Skin epidermis (tissue), 12 donors: ENCODE data around the gene ETS2.

Source experiments
- H3K27ac ChIP-seq, 21 experiments: fragments of 200-600 bp; sonication (generic) in 11 of 21; one replicate each; pipeline ENCODE4 v1.5.0; 2020; ENCODE audit warnings: mild to moderate bottlenecking in 3 of 21, inconsistent platforms in 2 of 21, moderate library complexity in 2 of 21
- H3K4me3 ChIP-seq, 7 experiments: fragments of 200-600 bp; sonication (generic) in 2 of 7; one replicate each; pipeline ENCODE4 v1.5.0; 2020; ENCODE audit warnings: inconsistent platforms in 2 of 7, mild to moderate bottlenecking in 2 of 7, moderate library complexity in 1 of 7

Gene ETS2

GRCh38 chr21:38805328-38806152, at the start of gene ETS2:
Gene ETS2, plus strand, starts transcription at chr21:38805929. Its CDS starts 4,106 bp downstream, at chr21:38810035.
- Histone ChIP-seq H3K4me3 (peak within 1 kb of the TSS; percentile 72 to 97 (median 87)), H3K27ac (peak within 1 kb of the TSS; percentile 92 to 100 (median 97))

GRCh38 chr21:38756746-38757145, 49.0 kb upstream of the ETS2 start:
- no peak overlapping the region for H3K4me3 ChIP-seq
- H3K27ac ChIP-seq = peak overlapping the region in 6 of 21 experiments; percentile 59 to 73 (median 62)

- Histone ChIP-seq H3K4me3 (no peak overlapping the region), H3K27ac (no peak overlapping the region)
Measured at GRCh38 chr21:38758501-38759214, 47.1 kb upstream of the ETS2 start.

GRCh38 chr21:38759413-38759812, 46.3 kb upstream of the ETS2 start:
- peak overlapping the region in 4 of 21 experiments; percentile 3 to 34 (median 14) for H3K27ac ChIP-seq
- no peak overlapping the region for H3K4me3 ChIP-seq

- Histone ChIP-seq H3K27ac (peak overlapping the region in 3 of 21 experiments; percentile 16 to 38 (median 34)), H3K4me3 (no peak overlapping the region)
Measured at GRCh38 chr21:38760017-38760761, 45.5 kb upstream of the ETS2 start.

GRCh38 chr21:38760762-38761155, 45.0 kb upstream of the ETS2 start:
- Histone ChIP-seq H3K27ac (no peak overlapping the region), H3K4me3 (no peak overlapping the region)

- no peak overlapping the region for H3K4me3 ChIP-seq
- H3K27ac ChIP-seq = peak overlapping the region in 1 of 21 experiments; percentile 14
Measured at GRCh38 chr21:38761531-38761930, 44.2 kb upstream of the ETS2 start.

- Histone ChIP-seq H3K27ac (no peak overlapping the region), H3K4me3 (no peak overlapping the region)
Measured at GRCh38 chr21:38765056-38765455, 40.7 kb upstream of the ETS2 start.

GRCh38 chr21:38766987-38767722, 38.6 kb upstream of the ETS2 start:
- Histone ChIP-seq H3K4me3 (peak overlapping the region in 6 of 7 experiments; percentile 5 to 31 (median 16)), H3K27ac (peak overlapping the region in 17 of 21 experiments; percentile 7 to 89 (median 58))

- Histone ChIP-seq H3K4me3 (no peak overlapping the region), H3K27ac (peak overlapping the region in 5 of 21 experiments; percentile 3 to 89 (median 78))
Measured at GRCh38 chr21:38768471-38769063, 37.2 kb upstream of the ETS2 start.

- Histone ChIP-seq H3K4me3 (no peak overlapping the region), H3K27ac (peak overlapping the region in 5 of 21 experiments; percentile 5 to 89 (median 62))
Measured at GRCh38 chr21:38769191-38769780, 36.4 kb upstream of the ETS2 start.

- peak overlapping the region in 1 of 21 experiments; percentile 40 for H3K27ac ChIP-seq
- H3K4me3 ChIP-seq = no peak overlapping the region
Measured at GRCh38 chr21:38770660-38771059, 35.1 kb upstream of the ETS2 start.

GRCh38 chr21:38771536-38771935, 34.2 kb upstream of the ETS2 start:
- Histone ChIP-seq H3K4me3 (no peak overlapping the region), H3K27ac (peak overlapping the region in 1 of 21 experiments; percentile 40)

GRCh38 chr21:38772646-38773045, 33.1 kb upstream of the ETS2 start:
- peak overlapping the region in 9 of 21 experiments; percentile 6 to 78 (median 58) for H3K27ac ChIP-seq
- no peak overlapping the region for H3K4me3 ChIP-seq

- Histone ChIP-seq H3K4me3 (no peak overlapping the region), H3K27ac (peak overlapping the region in 12 of 21 experiments; percentile 6 to 78 (median 52))
Measured at GRCh38 chr21:38773099-38774061, 32.3 kb upstream of the ETS2 start.

GRCh38 chr21:38774152-38774551, 31.6 kb upstream of the ETS2 start:
- Histone ChIP-seq H3K4me3 (no peak overlapping the region), H3K27ac (peak overlapping the region in 9 of 21 experiments; percentile 7 to 78 (median 44))

- H3K27ac ChIP-seq = peak overlapping the region in 7 of 21 experiments; percentile 15 to 78 (median 48)
- no peak overlapping the region for H3K4me3 ChIP-seq
Measured at GRCh38 chr21:38774586-38775285, 31.0 kb upstream of the ETS2 start.
